Transverse colon (tissue), 4 donors: ENCODE results near the gene FAM187B. TPM values are rescaled to one million over a fixed set of nuclear protein-coding genes. Genes with fewer than 3 reads are reported as not detected.

Experiments
- DNase-seq: peaks from one replicate; pipeline ENCODE4 v3.0.0-alpha.2; 2019
- H3K27ac ChIP-seq, 4 donors: fragments of 200-600 bp; sonication (generic); 2 replicates each; pipeline ENCODE4 v1.5.1; 2016 to 2018; ENCODE audit warnings: inconsistent platforms in 4 of 4
- H3K27me3 ChIP-seq: fragments of 200-600 bp; sonication (generic); 2 replicates; pipeline ENCODE4 v1.5.1; 2017; ENCODE audit warnings: inconsistent platforms
- H3K36me3 ChIP-seq, 4 donors: fragments of 200-600 bp; sonication (generic); 2 replicates each; pipeline ENCODE4 v1.5.1; 2017 to 2019; ENCODE audit warnings: inconsistent platforms in 4 of 4
- H3K4me1 ChIP-seq, 4 donors: fragments of 200-600 bp; sonication (generic); 2 replicates each; pipeline ENCODE4 v1.5.1; 2017 to 2020; ENCODE audit warnings: inconsistent platforms in 4 of 4
- H3K4me3 ChIP-seq, 4 donors: fragments of 200-600 bp; sonication (generic); 1 replicate in 1 of 4; 2 replicates in 3 of 4; pipeline versions ENCODE4 v1.5.1 to v1.6.1; 2017 to 2019; ENCODE audit warnings: inconsistent platforms in 4 of 4
- H3K9me3 ChIP-seq, 2 donors: fragments of 200-600 bp; sonication (generic); 2 replicates each; pipeline ENCODE4 v1.5.1; 2017 to 2019; ENCODE audit warnings: inconsistent platforms in 2 of 2
- EP300 ChIP-seq: sonication (generic); formaldehyde crosslinking; IDR thresholded peaks from one replicate; pipeline ENCODE4 v1.6.1; 2017; ENCODE audit warnings: antibody characterized with exemption, low read depth
- POLR2A ChIP-seq: fragments of 450-650 bp; IDR thresholded peaks from one replicate; pipeline ENCODE4 v1.6.1; 2016; ENCODE audit warnings: antibody characterized with exemption, mild to moderate bottlenecking, moderate library complexity
- POLR2AphosphoS5 ChIP-seq, 3 donors: sonication (generic); formaldehyde crosslinking; IDR thresholded peaks; one replicate each; pipeline ENCODE4 v1.6.1; 2016; ENCODE audit warnings: antibody characterized with exemption in 3 of 3
- WGBS, 2 donors: methylation state at CpG; one replicate each; pipeline ENCODE4 v1.1.5; 2018; ENCODE audit warnings: low coverage in 1 of 2; 5-methylcytosine and 5-hydroxymethylcytosine counted together
- in situ Hi-C, 4 donors: fragments of 200-750 bp; cut with MboI; loops; one replicate each; pipeline versions ENCODE4 v1.15.0 to v1.15.1; 2017; ENCODE audit warnings: low sequenced_read_pairs in 3 of 4, low pct_ligation_motif_present in 1 of 4, low pct_unique_long_range_greater_than_20kb in 1 of 4
- intact Hi-C: fragments of 100-400 bp; cut with DNase I; formaldehyde crosslinking; loops from one replicate; pipeline ENCODE4 v1.15.1; 2023; ENCODE audit warnings: low total_unique reads
- total RNA-seq, 4 donors: library from RNA; depleted of rRNA; stranded (reverse); fragments of >200 nt; gene quantifications; one replicate each; pipeline ENCODE4 v1.1.0, GENCODE V29; 2016
- TF ChIP-seq, protein P1 (sequence below), 5 experiments: fragments of 200-600 bp in 3 of 5; fragments of 450-650 bp in 2 of 5; sonication (generic) in 3 of 5; IDR thresholded peaks; 1 replicate in 2 of 5; 2 replicates in 3 of 5; pipeline ENCODE4 v1.5.1; 2016 to 2017; ENCODE audit warnings: antibody characterized with exemption in 5 of 5, inconsistent platforms in 3 of 5, mild to moderate bottlenecking in 2 of 5, moderate library complexity in 1 of 5

FAM187B gene
- total RNA-seq, 4 donors from 2014 or later: not detected

DNA sequence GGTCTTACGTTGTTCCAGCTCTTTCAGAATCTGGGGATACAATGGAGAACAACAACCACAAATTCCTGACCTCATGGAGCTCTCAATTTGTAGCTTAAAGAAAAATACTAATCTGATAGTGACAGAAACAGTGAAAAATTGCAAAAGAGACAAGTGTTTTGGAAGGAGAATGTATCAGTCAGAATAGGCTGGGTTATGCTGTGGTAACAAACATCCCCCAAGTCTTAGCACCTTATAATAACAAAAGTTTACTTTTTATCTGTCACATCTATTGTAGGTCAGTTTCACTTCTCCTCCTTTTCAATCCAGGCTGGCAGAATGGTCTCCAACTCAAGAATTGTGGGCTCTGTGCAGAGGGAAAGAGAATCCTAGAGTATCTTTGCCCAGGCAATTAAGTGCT lies 9.5 kb downstream of the FAM187B start:
- 63% methylated on average over 1 of the region's 1 CpG; no CpG with 5 or more reads in 1 of the 2 donors for WGBS, 2 donors
- H3K27ac ChIP-seq: no peak overlapping the region
- in situ Hi-C loops: no loop called here
- no peak for DNase-seq
- TF ChIP-seq, protein P1, sequence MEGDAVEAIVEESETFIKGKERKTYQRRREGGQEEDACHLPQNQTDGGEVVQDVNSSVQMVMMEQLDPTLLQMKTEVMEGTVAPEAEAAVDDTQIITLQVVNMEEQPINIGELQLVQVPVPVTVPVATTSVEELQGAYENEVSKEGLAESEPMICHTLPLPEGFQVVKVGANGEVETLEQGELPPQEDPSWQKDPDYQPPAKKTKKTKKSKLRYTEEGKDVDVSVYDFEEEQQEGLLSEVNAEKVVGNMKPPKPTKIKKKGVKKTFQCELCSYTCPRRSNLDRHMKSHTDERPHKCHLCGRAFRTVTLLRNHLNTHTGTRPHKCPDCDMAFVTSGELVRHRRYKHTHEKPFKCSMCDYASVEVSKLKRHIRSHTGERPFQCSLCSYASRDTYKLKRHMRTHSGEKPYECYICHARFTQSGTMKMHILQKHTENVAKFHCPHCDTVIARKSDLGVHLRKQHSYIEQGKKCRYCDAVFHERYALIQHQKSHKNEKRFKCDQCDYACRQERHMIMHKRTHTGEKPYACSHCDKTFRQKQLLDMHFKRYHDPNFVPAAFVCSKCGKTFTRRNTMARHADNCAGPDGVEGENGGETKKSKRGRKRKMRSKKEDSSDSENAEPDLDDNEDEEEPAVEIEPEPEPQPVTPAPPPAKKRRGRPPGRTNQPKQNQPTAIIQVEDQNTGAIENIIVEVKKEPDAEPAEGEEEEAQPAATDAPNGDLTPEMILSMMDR (IDR thresholded peaks at IDR 0.05): no peak
- no peak for TF ChIP-seq EP300
- TF ChIP-seq POLR2AphosphoS5 (IDR thresholded peaks at IDR 0.05): no peak
- no peak for TF ChIP-seq POLR2A
- intact Hi-C loops: no loop called here
- H3K27me3 ChIP-seq: no peaks in the 10 kb centered on the region
- H3K4me3 ChIP-seq: no peak overlapping the region
- H3K36me3 ChIP-seq: no peaks in the 10 kb centered on the region
- H3K9me3 ChIP-seq: no peaks in the 10 kb centered on the region
- H3K4me1 ChIP-seq: peaks cover 0 to 7% (median 5%) of the 10 kb centered on the region in 4 donors

DNA sequence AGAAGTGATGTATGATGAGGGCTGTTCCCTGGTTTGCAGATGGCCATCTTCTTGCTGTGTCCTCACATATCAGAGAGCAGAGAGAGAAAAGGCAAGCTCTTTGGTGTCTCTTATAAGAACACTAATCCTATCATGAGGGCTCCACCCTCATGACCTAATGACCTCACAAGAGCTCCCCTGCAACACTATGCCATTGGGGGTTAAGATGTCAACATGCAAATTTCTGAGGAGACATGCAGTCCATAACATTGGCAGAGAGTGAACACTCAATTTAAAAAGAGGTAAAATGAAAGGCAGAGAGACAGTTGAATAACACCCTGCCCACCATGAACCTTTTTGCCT lies 10.9 kb downstream of the FAM187B start:
- intact Hi-C loops: no loop called here
- in situ Hi-C loops: no loop called here
- H3K27ac ChIP-seq: no peak overlapping the region

DNA sequence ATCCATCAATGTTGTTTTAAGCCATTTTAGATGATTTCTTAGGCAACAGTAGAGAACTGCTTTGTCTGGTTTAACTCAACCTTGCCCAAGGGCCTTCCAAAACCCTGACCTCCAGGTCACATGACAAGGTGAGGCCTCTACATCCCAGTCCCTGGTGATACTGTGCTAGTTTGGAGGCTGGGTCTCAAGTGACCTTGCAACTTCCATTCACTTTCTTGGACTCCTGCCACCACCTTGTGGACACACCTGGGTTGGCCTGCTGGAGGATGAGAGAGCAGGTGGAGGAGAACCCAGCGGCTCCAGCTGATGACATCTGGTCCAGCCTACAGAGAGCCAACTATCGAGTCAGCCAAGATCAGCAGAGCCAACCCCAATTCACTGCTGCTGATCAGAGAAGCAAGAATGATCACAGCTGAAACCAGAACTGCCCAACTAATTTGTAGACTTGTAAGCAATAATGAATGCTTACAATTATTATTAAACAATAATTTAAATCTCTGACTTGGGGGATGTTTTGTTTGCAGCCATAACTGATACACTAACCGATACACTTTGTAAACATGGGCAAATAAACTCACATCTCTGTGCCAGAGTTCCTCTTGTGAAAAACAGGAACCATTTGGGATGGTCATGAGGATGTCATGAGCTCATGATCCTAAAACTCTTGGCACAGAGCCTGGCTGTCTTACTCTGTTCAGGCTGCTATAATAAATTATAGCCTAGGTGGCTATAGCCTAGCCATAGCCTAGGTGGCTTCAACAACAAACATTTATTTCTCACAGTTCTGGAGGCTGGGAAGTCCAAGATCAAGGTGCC lies 11.5 kb downstream of the FAM187B start:
- Histone ChIP-seq H3K9me3 (no peaks in the 10 kb centered on the region), H3K27ac (no peak overlapping the region)

More for the DNA sequence above, 10.9 kb downstream of the FAM187B start:
- Histone ChIP-seq H3K4me1 (peaks cover 8 to 21% (median 12%) of the 10 kb centered on the region in 4 donors), H3K36me3 (no peaks in the 10 kb centered on the region), H3K9me3 (no peaks in the 10 kb centered on the region), H3K4me3 (no peak overlapping the region), H3K27me3 (no peaks in the 10 kb centered on the region)
- TF ChIP-seq, protein P1 (IDR thresholded peaks at IDR 0.05): no peak
- DNase-seq: no peak

DNA sequence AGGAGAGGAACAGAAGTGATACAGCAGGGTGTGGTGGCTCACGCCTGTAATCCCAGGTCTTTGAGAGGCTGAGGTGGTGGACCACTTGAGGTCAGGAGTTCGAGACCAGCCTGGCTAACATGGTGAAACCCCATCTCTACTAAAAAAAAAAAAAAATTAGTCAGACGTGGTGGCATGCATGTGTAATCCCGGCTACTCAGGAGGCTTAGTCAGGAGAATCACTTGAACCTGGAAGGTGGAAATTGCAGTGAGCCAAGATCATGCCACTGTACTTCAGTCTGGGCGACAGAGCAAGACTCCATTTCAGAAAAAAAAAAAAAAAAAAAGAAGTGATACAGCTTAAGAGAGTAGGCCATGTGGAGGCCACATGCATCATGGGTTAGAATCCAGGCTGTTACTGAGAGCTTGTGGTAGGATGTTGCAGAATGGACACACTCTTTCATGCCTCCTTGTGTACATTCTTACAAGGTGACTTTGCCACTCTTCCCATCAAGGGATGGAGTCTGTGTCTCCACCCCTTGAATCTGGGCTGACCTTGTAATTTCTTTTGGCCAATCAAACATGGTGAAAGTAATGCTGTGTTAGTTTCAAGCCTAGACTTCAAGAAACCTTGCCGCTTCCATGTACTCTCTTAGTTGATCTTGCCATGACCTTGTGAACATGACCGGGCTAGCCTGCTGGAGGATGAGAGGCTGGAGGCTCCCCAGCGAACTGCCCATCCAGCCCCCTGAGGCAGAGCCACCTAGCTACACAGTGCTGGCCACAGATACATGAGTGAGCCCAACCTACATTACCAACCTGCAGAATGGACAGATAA lies 12.3 kb downstream of the FAM187B start:
- Histone ChIP-seq H3K36me3 (no peaks in the 10 kb centered on the region), H3K27ac (no peak overlapping the region), H3K27me3 (no peaks in the 10 kb centered on the region), H3K9me3 (no peaks in the 10 kb centered on the region), H3K4me1 (peaks cover 8 to 31% (median 12%) of the 10 kb centered on the region in 4 donors), H3K4me3 (no peak overlapping the region)
- DNase-seq: no peak
- TF ChIP-seq, protein P1 (IDR thresholded peaks at IDR 0.05): no peak
- TF ChIP-seq EP300: no peak
- no peak for TF ChIP-seq POLR2A
- no peak for TF ChIP-seq POLR2AphosphoS5 (IDR thresholded peaks at IDR 0.05)
- 79% methylated on average over 8 of the region's 8 CpGs; no CpG with 5 or more reads in 1 of the 2 donors for WGBS, 2 donors
- intact Hi-C loops (no loop called here), in situ Hi-C loops (no loop called here)

More for the DNA sequence above, 11.5 kb downstream of the FAM187B start:
- Histone ChIP-seq H3K4me1 (peaks cover 8 to 26% (median 12%) of the 10 kb centered on the region in 4 donors), H3K36me3 (no peaks in the 10 kb centered on the region), H3K27me3 (no peaks in the 10 kb centered on the region), H3K4me3 (no peak overlapping the region)
- 47 to 60% methylated on average over 2 to 3 of the region's 3 CpGs for WGBS, 2 donors
- intact Hi-C loops: no loop called here
- TF ChIP-seq EP300: no peak
- TF ChIP-seq, protein P1 (IDR thresholded peaks at IDR 0.05): peak in 2 of 5 experiments; percentile 9 to 28
- no peak for TF ChIP-seq POLR2A
- TF ChIP-seq POLR2AphosphoS5 (IDR thresholded peaks at IDR 0.05): no peak
- DNase-seq: peak; percentile 65
- in situ Hi-C loops: no loop called here
